SU-DHL-6 (cell line): ENCODE measurements around the gene GMDS.

Experiments used
- EZH2phosphoT487 ChIP-seq: fragments of 200-600 bp; sonication (generic), shearing (Covaris generic); conservative IDR thresholded peaks from 2 replicates; pipeline ENCODE4 v1.6.1; 2018; ENCODE audit warnings: mild to moderate bottlenecking, antibody characterized with exemption, low read length, moderate library complexity, mixed read lengths
- TF ChIP-seq, protein P1 (sequence below): fragments of 200-600 bp; sonication (generic); IDR thresholded peaks from one replicate; pipeline ENCODE4 v1.5.1; 2017; ENCODE audit warnings: antibody characterized with exemption, mild to moderate bottlenecking, low read length, moderate library complexity; ENCODE audit not compliant: insufficient read depth, poor library complexity, severe bottlenecking

DNA sequence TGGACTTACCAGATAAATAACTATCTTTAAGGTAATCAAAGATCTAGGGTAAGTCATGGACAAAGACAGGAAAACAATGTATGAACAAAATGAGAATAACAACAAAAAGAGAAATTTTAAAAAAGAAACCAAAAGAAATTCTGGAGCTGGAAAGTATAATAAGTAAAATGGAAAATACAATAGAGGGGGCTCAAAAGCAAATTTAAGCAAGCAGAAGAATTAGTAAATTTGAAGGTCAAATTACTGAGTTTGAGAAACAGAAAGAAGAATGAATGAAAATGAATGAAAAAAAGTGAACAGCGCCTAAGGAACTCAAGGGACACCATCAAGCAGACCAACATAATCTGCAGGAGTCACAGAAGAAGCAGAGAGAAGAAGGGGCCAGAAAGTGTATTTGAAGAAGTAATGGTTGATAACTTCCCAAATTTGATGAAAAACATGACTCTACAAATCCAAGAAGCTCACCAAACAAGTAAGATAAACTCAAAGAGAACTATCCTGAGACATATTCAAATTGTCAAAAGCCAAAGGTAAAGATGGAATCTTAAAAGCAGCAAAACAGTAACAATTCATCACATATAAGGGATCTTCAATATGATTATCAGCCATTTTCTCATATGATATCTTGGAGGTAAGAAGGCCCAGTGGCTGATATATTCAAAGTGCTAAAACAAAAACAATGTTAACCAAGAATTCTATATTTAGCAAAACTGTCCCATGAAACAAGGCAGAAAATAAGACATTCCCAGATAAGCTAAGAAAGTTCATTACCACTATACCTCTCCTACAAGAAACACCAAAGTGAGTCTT lies 417.2 kb downstream of the GMDS start:
- TF ChIP-seq, protein P1, sequence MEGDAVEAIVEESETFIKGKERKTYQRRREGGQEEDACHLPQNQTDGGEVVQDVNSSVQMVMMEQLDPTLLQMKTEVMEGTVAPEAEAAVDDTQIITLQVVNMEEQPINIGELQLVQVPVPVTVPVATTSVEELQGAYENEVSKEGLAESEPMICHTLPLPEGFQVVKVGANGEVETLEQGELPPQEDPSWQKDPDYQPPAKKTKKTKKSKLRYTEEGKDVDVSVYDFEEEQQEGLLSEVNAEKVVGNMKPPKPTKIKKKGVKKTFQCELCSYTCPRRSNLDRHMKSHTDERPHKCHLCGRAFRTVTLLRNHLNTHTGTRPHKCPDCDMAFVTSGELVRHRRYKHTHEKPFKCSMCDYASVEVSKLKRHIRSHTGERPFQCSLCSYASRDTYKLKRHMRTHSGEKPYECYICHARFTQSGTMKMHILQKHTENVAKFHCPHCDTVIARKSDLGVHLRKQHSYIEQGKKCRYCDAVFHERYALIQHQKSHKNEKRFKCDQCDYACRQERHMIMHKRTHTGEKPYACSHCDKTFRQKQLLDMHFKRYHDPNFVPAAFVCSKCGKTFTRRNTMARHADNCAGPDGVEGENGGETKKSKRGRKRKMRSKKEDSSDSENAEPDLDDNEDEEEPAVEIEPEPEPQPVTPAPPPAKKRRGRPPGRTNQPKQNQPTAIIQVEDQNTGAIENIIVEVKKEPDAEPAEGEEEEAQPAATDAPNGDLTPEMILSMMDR = no peak
- no peak for TF ChIP-seq EZH2phosphoT487
